AG04450 (cell line): ENCODE data around the gene SPDYE2B. TPM values are rescaled to one million over a fixed set of nuclear protein-coding genes. Genes with fewer than 3 reads are reported as not detected.
"Not testable (repeated sequence)": the region's sequence is repeated elsewhere in the genome, so short reads cannot be mapped to it uniquely, and the experiment has no call there.

Experiments
- CTCF ChIA-PET: fragments of 300-600, 350-600 bp; formaldehyde crosslinking; extraction: SDS; loops from one replicate; lab custom pipeline; 2022; ENCODE audit warnings: antibody characterized with exemption, inconsistent platforms; lab: Charles Lee
- POLR2A ChIA-PET: fragments of 350-600 bp; formaldehyde crosslinking; extraction: SDS; loops from one replicate; lab custom pipeline; 2021; ENCODE audit warnings: antibody characterized with exemption, inconsistent platforms; lab: Yijun Ruan, JAX
- DNase-seq: peaks from one replicate; pipeline ENCODE4 v3.0.0-alpha.2; 2011; ENCODE audit warnings: low read depth, low spot score
- H3K27ac ChIP-seq: one replicate; pipeline ENCODE4 v1.5.1; 2012; ENCODE audit warnings: low read depth, low read length, control low read depth
- H3K27me3 ChIP-seq: one replicate; pipeline ENCODE4 v1.6.0; 2012; ENCODE audit warnings: low read length; ENCODE audit not compliant: control insufficient read depth, insufficient read depth
- H3K4me3 ChIP-seq: 2 replicates; pipeline ENCODE4 v1.5.1; 2011; ENCODE audit warnings: mild to moderate bottlenecking, low read depth, low read length, control low read depth
- H3K9me3 ChIP-seq: 2 replicates; pipeline ENCODE4 v1.5.1; 2012; ENCODE audit warnings: low read length; ENCODE audit not compliant: control insufficient read depth, insufficient read depth
- polyA plus RNA-seq: library from polyadenylated mRNA; depleted of rRNA; stranded (reverse); fragments of >200 nt; gene quantifications from 2 replicates; pipeline ENCODE4 v1.2.3, GENCODE V29; 2011; rRNA removed
- small RNA-seq: library from RNA; depleted of rRNA; stranded (forward); fragments of <200 nt; gene quantifications from one replicate; pipeline ENCODE3, GENCODE V24; 2012; ENCODE audit warnings: low read depth; ENCODE audit not compliant: insufficient read length

Gene SPDYE2B
- polyA plus RNA-seq, 1 experiment: not detected

DNA sequence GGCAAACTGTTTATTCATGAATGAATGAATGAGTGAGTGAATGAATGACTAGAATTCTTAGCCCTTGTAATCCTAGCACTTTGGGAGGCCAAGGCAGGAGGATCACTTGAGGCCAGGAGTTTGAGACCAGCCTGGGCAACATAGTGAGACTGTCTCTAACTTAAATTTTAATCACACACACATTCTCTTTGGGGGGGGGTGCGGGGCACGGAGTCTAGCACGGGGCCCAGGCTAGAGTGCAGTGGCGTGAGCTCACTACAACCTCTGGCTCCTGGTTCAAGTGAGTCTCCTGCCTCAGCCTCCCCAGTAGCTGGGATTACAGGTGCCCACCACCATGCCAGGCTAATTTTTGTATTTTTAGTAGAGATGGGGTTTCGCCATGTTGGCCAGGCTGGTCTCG is 40.5 kb downstream of the SPDYE2B start:
- H3K27me3 ChIP-seq, CTCF ChIA-PET, H3K4me3 ChIP-seq, DNase-seq, POLR2A ChIA-PET, H3K9me3 ChIP-seq, H3K27ac ChIP-seq: not testable (repeated sequence)

DNA sequence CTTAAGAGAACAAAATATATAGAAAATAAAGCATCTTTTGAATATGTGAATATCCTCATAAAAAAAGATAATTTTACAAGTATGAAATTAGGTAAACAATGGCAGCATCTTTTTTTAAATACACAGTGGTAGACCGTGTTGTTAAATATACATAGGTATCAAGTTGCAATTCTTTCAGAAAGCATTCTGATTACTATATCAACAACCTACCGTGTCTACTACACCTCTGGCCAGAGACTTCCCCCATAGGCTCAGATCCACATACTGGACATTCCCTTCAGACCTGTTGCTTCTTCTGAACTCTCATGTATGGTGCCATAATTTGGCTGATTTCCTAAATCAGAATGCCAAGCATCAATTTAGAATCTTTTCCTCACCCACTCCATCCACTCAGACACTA is 43.9 kb downstream of the SPDYE2B start:
- H3K27ac ChIP-seq, H3K9me3 ChIP-seq, CTCF ChIA-PET, POLR2A ChIA-PET, DNase-seq, H3K4me3 ChIP-seq, H3K27me3 ChIP-seq: not testable (repeated sequence)

DNA sequence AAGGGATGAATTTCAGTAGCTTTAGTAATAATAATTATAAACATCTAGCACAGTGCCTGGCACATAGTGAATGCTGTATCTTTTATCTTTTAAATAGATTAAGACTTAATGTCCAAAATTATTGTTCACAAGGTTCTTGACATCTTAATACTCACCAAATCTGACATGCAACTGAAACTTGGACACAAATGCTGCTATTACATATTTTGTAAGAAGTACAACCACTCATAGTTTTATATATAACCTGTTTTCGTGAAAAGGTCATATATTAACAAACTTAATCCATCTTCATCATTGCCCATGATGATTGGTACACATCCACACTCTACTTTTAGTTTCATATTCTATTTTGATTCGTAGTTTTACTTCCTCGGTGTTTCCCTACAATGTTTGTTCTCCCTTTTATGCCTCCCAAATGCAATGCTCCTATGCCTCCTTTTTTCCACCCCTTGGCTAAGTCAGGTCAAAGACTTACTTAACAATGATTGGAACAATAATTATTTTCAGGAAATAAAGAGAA is 45.0 kb downstream of the SPDYE2B start:
- POLR2A ChIA-PET, CTCF ChIA-PET, H3K4me3 ChIP-seq, DNase-seq, H3K27ac ChIP-seq, H3K9me3 ChIP-seq: not testable (repeated sequence)
- H3K27me3 ChIP-seq: peaks cover 15% of the 10 kb centered on the region

DNA sequence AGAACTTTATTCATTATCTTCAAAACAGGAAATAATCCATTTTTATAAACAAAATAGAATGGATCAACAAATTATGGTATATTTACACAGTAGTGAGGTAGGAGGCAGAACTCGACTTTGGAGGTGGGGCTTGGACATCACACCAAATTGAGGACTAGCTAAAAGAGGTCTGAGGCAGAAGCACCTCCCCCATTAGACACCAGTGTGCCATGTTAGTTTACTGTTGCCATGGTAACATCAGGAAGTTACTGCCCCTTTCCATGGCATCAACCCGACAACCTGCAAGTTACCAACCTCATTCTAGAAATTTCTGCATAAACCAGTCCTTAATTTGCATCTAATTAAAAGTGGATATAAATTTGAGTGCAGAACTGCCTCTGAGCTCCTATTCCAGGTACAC is 45.9 kb downstream of the SPDYE2B start:
- H3K4me3 ChIP-seq, H3K9me3 ChIP-seq, DNase-seq, H3K27ac ChIP-seq, POLR2A ChIA-PET: not testable (repeated sequence)
- peaks cover 15% of the 10 kb centered on the region for H3K27me3 ChIP-seq
- CTCF ChIA-PET: interaction anchor here (0.6 kb wide), 1 partner anchor 366 kb away, joined by 3 read pairs; no protein-coding TSS in a partner anchor

DNA sequence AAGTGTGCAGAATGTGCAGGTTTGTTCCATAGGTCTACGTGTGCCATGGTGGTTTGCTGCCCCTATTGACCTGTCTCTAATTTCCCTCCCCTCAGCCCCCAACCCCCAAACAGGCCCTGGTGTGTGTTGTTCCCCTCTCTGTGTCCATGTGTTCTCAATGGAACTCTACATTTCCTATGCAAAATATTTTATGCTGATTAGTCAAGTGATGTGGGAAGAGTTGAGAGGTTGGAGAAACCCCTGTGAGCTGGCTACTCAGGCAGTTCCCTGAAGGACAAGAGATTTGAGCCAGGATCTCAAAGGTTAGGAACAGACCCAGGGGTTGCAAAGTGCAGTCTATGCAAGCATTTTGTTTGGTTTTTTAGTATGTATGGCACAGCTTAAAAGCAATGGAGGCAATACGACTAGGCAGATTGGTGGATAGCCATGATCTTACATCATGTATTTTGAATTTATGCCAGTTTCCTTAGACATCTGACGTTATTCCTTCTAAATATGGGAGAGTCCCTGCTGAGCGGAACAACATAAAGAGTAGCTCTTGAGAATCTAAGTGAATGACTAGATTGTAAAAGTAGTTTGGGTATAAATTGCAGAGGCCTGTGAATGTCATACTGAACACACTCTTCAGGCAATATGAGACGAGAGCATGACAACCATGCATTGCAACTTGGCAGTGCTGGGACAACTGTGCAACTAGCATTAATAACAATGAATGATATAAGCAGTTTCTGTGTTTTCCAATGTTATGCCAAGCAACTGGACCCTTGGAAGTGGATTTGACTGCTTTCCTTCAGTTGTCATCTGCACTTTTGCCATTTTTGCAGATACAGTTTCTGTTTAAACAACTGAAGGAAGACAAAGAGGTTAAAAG is 47.8 kb downstream of the SPDYE2B start:
- H3K27me3 ChIP-seq: peaks cover 12% of the 10 kb centered on the region
- H3K4me3 ChIP-seq, DNase-seq, H3K9me3 ChIP-seq, CTCF ChIA-PET, POLR2A ChIA-PET, H3K27ac ChIP-seq: not testable (repeated sequence)

DNA sequence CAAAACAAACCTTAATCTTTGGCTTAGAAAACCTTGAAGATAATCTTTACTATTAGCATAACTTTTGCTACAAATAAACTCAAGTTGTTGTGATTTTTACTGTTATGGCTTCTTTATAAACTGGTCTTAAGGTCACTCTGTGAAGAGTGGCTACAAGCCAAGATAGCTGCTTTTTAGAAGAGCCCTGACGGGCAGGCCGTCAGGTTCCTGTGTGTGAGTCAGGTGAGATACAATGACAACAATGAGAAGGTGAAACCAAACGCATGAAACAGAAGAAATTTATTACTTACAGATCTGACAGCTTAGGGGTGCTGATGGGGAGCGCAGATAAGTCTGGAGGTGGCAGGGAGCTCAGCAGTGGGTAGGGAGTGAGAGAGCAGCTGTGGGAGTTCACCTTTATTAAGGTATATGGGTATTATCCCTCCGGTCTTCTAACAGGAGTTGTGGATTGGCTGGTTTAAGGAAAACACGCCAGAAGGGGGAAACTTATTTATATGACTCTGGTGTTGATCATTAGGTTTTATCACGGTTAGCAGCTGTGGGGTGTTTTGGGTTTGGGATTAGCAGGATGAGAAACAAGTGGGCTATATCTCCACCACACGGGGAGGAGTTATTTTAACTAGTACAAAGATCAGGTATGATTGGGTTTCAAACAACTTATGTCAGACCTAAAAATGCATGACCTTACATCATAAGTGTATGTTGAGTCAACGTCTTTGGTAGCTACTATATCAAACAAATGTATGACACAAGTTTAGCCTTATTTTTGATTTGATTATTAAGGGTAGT is 49.0 kb downstream of the SPDYE2B start:
- H3K27ac ChIP-seq, DNase-seq, H3K9me3 ChIP-seq, H3K4me3 ChIP-seq, CTCF ChIA-PET, POLR2A ChIA-PET: not testable (repeated sequence)
- H3K27me3 ChIP-seq: peaks cover 12% of the 10 kb centered on the region

Small RNAs within 50 kb of the gene (small RNA-seq; reads per million reads assigned to genes)
- gene AC105052.3 (not detected), gene UPK3BL1 (not detected)

Other genes starting within 250 kb of the SPDYE2B start
- 27.8 and 41.9 TPM in 2 replicates for gene ORAI2, start 216.7 kb upstream of the SPDYE2B start, polyA plus RNA-seq
- 4.3 and 5.6 TPM in 2 replicates for gene ALKBH4, start 185.5 kb upstream of the SPDYE2B start, polyA plus RNA-seq
- 9.2 and 12.2 TPM in 2 replicates for gene LRWD1, start 185.3 kb upstream of the SPDYE2B start, polyA plus RNA-seq
- 44.8 and 55.3 TPM in 2 replicates for gene POLR2J, start 171.4 kb upstream of the SPDYE2B start, polyA plus RNA-seq
- 4.0 and 5.2 TPM in 2 replicates for gene RASA4B, start 132.5 kb upstream of the SPDYE2B start, polyA plus RNA-seq
- 1.7 and 1.8 TPM in 2 replicates for gene UPK3BL2, start 106.6 kb upstream of the SPDYE2B start, polyA plus RNA-seq
- gene SPDYE2, start 99.1 kb upstream of the SPDYE2B start, polyA plus RNA-seq: not detected in 2 replicates
- gene POLR2J3, start 77.7 kb upstream of the SPDYE2B start, polyA plus RNA-seq: 40.8 and 59.9 TPM in 2 replicates
- gene RASA4, start 33.6 kb upstream of the SPDYE2B start, polyA plus RNA-seq: 7.0 and 14.9 TPM in 2 replicates
- 19.7 and 27.3 TPM in 2 replicates for gene UPK3BL1, start 7.5 kb upstream of the SPDYE2B start, polyA plus RNA-seq
- gene POLR2J2, start 21.3 kb downstream of the SPDYE2B start, polyA plus RNA-seq: 1.9 and 2.0 TPM in 2 replicates
- 3.4 and 4.0 TPM in 2 replicates for gene FAM185A, start 98.7 kb downstream of the SPDYE2B start, polyA plus RNA-seq